Measurements from ENCODE around the gene R3HDM1. TPM values are rescaled to one million over a fixed set of nuclear protein-coding genes. Genes with fewer than 3 reads are reported as not detected.

R3HDM1 gene
- total and polyA plus RNA-seq, 2 of the 4 experiments (the other 2 are of a cell fraction) = 5.9 to 38.1 TPM

DNA sequence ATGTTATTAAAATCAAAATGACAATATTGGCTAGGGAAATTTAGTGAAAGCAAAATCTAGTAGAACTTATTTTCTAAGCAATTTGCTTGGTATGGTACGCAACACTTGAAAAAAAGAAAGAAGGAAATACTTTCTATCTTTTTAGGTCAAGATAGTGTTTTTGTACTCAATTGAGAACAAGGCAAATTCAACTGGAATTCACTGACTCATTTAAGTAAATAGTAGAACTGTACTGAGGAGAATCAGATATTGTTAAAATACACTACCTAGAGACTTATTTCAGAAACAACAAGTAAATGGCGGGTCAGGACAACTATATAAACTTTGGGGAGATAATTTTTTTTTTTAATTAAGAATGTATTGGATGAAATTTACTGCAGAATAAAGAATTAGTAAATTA is 19.2 kb upstream of the R3HDM1 start:
- Histone ChIP-seq H3K4me2 (ENCODE audit: low read depth, low read length) (no peak overlapping the region), H2AK5ac (ENCODE audit: low read depth, low read length) (no peak overlapping the region), H2BK20ac (ENCODE audit: low read depth, low read length) (no peak overlapping the region), H4K20me1 (ENCODE audit: insufficient read depth, low read length) (no peaks in the 10 kb centered on the region), H3K4ac (ENCODE audit: low read depth, low read length) (no peak overlapping the region), H3K79me1 (ENCODE audit: low read depth in 1 of 2, low read length in 2 of 2) (no peaks in the 10 kb centered on the region), H2BK5ac (ENCODE audit: low read depth, low read length, poor library complexity, severe bottlenecking) (no peak overlapping the region), H2BK15ac (ENCODE audit: low read depth, low read length) (no peak overlapping the region), H3K4me3 (ENCODE audit: insufficient read depth, low read depth, low read length) (no peak overlapping the region), H4K5ac (ENCODE audit: low read depth, low read length) (no peak overlapping the region), H3K9me1 (ENCODE audit: insufficient read depth, low read length) (no peaks in the 10 kb centered on the region), H3K56ac (ENCODE audit: extremely low read depth, insufficient read depth, low read length) (no peak overlapping the region), H3K23ac (ENCODE audit: low read depth, low read length) (no peak overlapping the region), H3K9me3 (ENCODE audit: control insufficient read depth, insufficient read depth, low read length) (peaks cover 2% of the 10 kb centered on the region; the same call in 1 of the 2 replicates), H4K8ac (ENCODE audit: low read depth in 2 of 2, low read length in 2 of 2) (no peak overlapping the region), H2BK120ac (ENCODE audit: low read depth, low read length) (no peak overlapping the region), H3K27ac (ENCODE audit: insufficient read depth, low read length) (no peak overlapping the region), H3K9ac (ENCODE audit: low read depth, low read length) (no peak overlapping the region), H4K91ac (ENCODE audit: insufficient read depth, low read depth, low read length) (no peak overlapping the region), H3K18ac (ENCODE audit: low read depth, low read length) (no peak overlapping the region), H2AFZ (replicated peaks; ENCODE audit: low read length, poor library complexity) (no peak overlapping the region), H3K4me1 (ENCODE audit: control insufficient read depth, insufficient read depth, low read length) (no peaks in the 10 kb centered on the region), H3K27me3 (ENCODE audit: control insufficient read depth, insufficient read depth, low read length) (no peaks in the 10 kb centered on the region), H2AK9ac (replicated peaks; ENCODE audit: low read depth, low read length, poor library complexity) (no peak overlapping the region), H3K14ac (replicated peaks; ENCODE audit: low read depth, low read length) (no peak overlapping the region), H3K36me3 (ENCODE audit: control insufficient read depth, insufficient read depth, low read length) (no peaks in the 10 kb centered on the region)
- ChIA-PET POLR2A (ENCODE audit: unreplicated experiment) (no interaction called here), CTCF (no interaction called here)
- in situ Hi-C loops (cut with MboI; ENCODE audit: low sequenced_read_pairs) = no loop called here
- peak; percentile 33 for DNase-seq
- dilution Hi-C loops (cut with HindIII; ENCODE audit: low sequenced_read_pairs, unreplicated experiment) = no loop called here
- intact Hi-C loops (cut with micrococcal nuclease) = no loop called here
- TF ChIP-seq CHD1 (IDR thresholded peaks at IDR 0.05; ENCODE audit: low read depth, low read length) = no peak
- no peak for TF ChIP-seq RFX5 (IDR thresholded peaks at IDR 0.05; ENCODE audit: low read depth, low read length)
- TF ChIP-seq RCOR1 (IDR thresholded peaks at IDR 0.05; ENCODE audit: insufficient replicate concordance, low read length) = no peak
- TF ChIP-seq NFE2L2 (IDR thresholded peaks at IDR 0.05; ENCODE audit: low read depth, low read length) = no peak
- no peak for TF ChIP-seq SMC3 (IDR thresholded peaks at IDR 0.05; ENCODE audit: low read depth, low read length)
- TF ChIP-seq, protein P1, sequence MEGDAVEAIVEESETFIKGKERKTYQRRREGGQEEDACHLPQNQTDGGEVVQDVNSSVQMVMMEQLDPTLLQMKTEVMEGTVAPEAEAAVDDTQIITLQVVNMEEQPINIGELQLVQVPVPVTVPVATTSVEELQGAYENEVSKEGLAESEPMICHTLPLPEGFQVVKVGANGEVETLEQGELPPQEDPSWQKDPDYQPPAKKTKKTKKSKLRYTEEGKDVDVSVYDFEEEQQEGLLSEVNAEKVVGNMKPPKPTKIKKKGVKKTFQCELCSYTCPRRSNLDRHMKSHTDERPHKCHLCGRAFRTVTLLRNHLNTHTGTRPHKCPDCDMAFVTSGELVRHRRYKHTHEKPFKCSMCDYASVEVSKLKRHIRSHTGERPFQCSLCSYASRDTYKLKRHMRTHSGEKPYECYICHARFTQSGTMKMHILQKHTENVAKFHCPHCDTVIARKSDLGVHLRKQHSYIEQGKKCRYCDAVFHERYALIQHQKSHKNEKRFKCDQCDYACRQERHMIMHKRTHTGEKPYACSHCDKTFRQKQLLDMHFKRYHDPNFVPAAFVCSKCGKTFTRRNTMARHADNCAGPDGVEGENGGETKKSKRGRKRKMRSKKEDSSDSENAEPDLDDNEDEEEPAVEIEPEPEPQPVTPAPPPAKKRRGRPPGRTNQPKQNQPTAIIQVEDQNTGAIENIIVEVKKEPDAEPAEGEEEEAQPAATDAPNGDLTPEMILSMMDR (conservative IDR thresholded peaks at IDR 0.05; ENCODE audit: low read depth, low read length) = no peak
- no peak for TF ChIP-seq POLR2A (IDR thresholded peaks at IDR 0.05; ENCODE audit: low read depth, low read length)
- no peak for TF ChIP-seq MXI1 (IDR thresholded peaks at IDR 0.05; ENCODE audit: borderline replicate concordance, low read depth, low read length)
- TF ChIP-seq RAD21 (IDR thresholded peaks at IDR 0.05; ENCODE audit: low read length) = no peak
- TF ChIP-seq, protein P2, sequence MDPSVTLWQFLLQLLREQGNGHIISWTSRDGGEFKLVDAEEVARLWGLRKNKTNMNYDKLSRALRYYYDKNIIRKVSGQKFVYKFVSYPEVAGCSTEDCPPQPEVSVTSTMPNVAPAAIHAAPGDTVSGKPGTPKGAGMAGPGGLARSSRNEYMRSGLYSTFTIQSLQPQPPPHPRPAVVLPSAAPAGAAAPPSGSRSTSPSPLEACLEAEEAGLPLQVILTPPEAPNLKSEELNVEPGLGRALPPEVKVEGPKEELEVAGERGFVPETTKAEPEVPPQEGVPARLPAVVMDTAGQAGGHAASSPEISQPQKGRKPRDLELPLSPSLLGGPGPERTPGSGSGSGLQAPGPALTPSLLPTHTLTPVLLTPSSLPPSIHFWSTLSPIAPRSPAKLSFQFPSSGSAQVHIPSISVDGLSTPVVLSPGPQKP (IDR thresholded peaks at IDR 0.05; ENCODE audit: borderline replicate concordance, low read depth, low read length) = no peak
- TF ChIP-seq MAFK (IDR thresholded peaks at IDR 0.05; ENCODE audit: low read depth, low read length) = no peak
- no peak for TF ChIP-seq BHLHE40 (IDR thresholded peaks at IDR 0.05; ENCODE audit: low read depth, low read length)
- no peak for TF ChIP-seq CEBPB (IDR thresholded peaks at IDR 0.05; ENCODE audit: low read depth, low read length)
- no peak for TF ChIP-seq MAZ (IDR thresholded peaks at IDR 0.05; ENCODE audit: borderline replicate concordance, low read depth, low read length)
- no peak for TF ChIP-seq FOS (IDR thresholded peaks at IDR 0.05; ENCODE audit: low read depth, low read length)
- TF ChIP-seq, protein P3, sequence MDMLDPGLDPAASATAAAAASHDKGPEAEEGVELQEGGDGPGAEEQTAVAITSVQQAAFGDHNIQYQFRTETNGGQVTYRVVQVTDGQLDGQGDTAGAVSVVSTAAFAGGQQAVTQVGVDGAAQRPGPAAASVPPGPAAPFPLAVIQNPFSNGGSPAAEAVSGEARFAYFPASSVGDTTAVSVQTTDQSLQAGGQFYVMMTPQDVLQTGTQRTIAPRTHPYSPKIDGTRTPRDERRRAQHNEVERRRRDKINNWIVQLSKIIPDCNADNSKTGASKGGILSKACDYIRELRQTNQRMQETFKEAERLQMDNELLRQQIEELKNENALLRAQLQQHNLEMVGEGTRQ (IDR thresholded peaks at IDR 0.05; ENCODE audit: low read depth, low read length) = no peak
- no CpG with 5 or more reads among the region's 2 CpGs for WGBS, 2 experiments (ENCODE audit: extremely low coverage in 2 of 2, insufficient read length in 1 of 2)
- 0 out of 2 replicates have a peak, but pooled peaks have one; percentile 35 for ATAC-seq (ENCODE audit: low read depth)
- BruUV-seq (replicated peaks) = no TSS peak
